Activated naive CD8-positive, alpha-beta T cell treated with anti-CD3 and anti-CD28 coated beads, Interleukin-2, amount 50 U/mL, for 16 hours (primary cell): Measurements from ENCODE around the gene B4GALNT3.

ENCODE experiments used
- DNase-seq: peaks from one replicate; pipeline ENCODE4 v3.0.0-alpha.2; 2020; ENCODE audit warnings: low read depth, low spot score

Gene B4GALNT3

DNA sequence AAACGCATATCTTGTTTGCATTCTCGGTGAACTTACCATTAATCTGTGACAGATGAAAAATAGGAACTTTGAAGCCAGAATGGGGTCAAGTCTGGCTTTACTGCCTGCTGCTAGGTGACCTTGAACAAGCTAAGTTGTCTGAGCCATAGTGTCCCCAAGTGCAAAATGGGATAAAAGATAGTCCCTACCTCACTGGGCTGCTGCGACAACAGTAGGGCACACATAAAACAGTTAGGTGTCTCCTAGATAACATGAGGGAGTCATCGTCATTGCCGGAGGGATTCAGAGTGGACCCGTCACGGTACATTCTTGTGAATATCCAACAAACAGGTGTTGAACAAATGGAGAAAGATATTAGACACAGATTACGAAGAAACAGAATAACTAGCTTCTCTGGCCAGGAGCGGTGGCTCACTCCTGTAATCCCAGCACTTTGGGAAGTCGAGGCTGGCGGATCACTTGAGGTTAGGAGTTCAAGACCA, 132.3 kb downstream of the B4GALNT3 start:
- DNase-seq: no peak

DNA sequence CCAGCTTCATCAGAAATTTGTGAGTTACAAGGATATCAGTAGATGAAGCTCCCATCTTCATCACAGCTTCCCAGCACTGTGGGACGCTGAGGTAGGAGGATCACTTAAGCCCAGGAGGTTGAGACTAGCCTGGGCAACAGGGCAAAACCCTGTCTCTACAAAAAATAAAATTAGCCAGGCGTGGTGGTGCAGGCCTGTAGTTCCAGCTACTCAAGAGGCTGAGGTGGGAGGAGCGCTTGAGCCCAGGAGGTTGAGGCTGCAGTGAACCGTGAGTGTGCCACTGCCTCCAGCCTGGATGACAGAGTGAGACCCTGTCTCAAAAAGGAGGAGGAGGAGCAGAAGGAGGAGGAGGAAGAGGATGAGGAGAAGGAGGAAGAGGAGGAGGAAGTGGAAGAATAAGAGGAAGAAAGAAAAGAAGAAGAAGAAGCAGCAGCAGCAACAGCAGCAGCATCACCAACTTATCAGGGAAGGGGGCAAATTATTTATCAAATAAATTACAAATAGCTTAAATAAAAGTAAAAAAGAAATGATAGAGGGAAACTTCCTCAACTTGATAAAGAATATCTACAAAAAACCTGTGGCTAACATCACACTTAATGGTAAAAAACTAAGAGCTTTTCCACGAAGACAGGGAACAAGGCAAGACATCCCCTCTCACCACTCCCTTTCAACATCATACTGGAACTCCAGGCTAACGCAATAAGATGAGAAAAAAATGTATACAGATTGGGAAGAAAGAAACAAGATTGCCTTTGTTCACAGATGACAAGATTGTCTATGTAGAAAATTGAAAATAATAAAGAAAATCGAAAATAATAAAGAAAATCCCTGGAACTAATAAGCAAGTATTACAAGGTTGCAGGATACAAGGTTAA, 133.9 kb downstream of the B4GALNT3 start:
- DNase-seq: no peak

DNA sequence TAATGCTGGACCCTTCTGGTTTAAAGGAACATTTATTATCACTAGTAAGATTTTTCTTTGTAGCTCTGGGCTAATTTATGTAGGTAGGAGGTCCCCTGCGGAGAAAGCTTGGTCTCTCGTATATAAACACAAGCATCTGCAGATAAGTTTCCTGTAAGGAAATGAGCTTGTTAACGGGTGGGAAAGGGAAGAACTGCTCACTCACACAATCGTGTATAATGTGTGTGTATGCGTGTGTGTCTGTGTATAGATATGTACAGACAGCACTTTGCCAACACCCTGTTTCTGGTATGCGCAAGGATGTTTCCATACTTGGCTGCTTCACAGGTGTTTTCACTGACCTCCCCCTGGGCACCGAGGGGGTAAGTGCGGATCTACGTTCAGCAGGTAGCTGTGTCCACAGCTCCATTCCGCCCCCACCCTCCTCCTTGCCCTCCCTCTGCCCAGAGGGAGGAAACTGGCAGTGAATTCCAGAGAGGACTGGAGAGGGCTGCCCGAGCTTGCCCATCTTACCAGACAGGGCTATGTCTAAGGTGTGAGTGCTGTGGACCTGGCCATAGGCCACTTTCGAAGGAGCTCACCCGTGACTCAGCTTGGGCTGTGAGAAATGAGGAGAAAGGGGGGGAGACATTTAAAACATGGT, 138.3 kb downstream of the B4GALNT3 start:
- no peak for DNase-seq

DNA sequence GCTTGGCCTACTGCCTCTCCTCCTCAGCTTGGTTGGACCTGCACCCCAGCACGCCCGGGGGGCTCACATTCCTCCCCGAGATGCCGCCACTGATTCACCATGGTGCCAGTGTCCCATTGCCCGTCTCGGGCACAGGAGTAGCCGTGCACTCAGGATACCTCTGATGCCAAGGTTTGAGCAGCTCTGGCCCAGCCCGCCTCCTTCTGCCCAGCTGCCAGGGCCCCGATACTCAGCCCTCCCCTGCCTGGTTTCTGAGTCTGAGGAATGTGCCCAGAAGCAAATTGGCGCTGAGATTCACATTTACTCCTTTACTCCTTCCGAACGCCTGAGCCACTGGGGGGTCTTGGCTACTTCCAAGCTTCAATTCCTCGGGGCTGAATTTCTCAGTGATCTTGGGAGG, 140.0 kb downstream of the B4GALNT3 start:
- DNase-seq: no peak

DNA sequence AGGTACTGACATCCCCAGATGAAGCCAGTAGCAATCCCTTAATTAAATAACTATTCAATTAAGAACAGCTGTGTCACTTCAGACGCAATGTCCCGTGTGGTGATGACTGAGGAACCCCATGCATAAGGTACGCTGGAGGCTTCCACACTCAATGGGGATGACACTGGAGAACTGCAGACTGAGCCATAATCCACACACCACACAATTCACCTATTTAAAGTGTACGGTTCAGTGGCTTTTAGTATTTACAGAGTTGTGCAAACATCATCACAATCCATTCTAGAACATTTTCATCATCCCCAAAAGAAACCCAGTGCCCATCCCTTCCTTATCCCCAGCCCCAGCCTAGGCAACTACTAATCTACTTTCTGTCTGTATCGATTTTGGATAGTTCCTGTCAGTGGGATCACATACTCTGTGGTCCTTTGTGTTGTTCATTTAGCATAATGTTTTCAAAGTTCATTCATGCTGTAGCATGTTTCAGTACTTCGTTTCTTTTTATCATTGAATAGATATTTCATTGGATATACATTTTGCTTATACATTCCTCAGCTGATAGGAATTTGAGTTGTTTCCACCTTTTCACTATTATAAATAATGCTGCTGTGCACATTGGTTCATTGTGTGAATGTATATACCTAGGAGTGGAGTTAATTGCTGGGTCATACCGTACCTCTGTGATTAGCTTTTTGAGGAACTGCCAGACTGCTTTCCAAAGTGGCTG, 142.4 kb downstream of the B4GALNT3 start:
- no peak for DNase-seq

DNA sequence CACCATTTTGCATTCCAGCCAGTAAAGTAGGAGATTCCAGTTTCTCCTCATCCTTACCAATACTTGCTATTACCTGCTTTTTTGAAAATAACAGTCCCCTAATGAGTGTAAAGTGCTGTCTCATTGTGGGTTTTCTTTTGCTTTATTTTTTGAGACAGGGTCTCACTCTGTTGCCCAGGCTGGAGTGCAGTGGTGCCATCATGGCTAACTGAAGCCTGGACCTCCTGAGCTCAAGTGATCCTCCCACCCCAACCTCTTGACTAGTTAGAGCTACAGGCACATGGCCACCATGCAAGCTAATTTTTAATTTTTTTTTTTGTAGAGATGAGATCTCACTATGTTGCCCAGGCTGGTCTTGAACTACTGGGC, 142.9 kb downstream of the B4GALNT3 start:
- no peak for DNase-seq

DNA sequence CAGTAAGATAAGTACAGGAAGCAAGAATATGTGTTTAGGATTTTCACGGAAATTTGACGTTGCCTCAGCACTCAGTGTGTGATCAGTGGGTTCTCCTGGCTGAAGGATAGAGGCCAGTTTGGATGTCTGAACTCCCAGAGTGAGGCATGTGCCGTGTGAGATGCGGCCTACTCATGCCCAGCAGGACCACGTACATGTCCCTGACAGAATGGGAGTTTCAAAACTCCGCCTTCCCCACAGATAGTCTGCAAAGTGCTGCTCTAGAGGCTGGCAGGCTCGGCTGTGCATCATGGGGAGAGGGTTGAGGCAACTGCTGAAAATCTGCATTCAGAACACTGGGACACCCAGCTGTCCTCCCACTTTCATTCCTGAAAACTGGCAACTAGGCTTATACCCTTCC, 145.2 kb downstream of the B4GALNT3 start:
- DNase-seq: no peak

DNA sequence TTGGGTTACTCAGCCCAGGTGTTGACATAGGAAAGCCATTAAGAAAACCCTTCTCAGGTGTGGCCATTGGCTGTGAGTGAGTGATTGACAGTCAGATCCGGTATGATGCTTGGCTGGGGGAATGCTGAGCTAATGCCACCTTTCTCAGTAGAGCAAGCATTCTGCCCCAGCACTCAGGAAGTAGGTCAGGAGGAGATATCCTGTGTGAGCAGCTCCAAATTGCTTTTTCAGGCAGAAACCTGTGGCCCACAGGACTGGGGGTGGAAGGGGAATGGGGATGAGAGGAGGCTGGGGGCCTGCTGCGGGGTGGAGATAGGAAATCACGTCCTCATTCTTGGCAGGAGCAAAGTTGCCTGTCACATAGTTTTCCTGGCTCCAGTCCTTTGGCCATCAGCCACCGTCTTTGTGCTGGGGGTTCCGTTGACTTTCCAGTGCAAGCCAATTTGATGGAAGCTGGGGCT, 147.8 kb downstream of the B4GALNT3 start:
- no peak for DNase-seq

DNA sequence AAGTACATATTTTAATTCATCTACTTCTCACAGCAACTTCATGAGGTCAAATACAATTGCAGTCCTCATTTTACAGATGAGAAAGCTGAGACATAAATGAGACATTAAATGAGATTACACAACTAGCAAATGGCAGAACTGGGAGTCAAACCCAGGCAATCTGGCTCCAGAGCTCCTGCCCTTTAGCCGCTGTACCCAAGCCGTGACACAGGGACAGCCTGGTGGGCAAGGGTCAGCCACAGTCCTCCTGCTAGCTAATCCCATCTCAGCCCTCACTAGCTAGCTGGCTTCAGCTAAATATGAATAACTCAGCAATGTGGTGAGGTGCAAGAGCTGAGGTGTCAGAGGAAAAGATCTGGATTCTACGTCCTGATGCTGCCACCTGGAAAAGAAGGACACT, 148.7 kb downstream of the B4GALNT3 start:
- no peak for DNase-seq

DNA sequence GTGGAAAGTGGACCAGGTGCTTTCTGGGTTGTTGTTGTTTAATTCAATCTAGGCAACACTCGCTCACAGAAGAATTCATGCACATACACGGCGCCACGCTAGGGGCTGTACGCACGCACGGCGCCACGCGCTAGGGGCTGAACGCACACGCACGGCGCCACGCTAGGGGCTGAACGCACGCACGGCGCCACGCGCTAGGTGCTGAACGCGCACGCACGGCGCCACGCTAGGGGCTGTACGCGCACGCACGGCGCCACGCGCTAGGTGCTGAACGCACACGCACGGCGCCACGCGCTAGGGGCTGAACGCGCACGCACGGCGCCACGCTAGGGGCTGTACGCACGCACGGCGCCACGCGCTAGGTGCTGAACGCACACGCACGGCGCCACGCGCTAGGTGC, 149.2 kb downstream of the B4GALNT3 start:
- DNase-seq: no peak

DNA sequence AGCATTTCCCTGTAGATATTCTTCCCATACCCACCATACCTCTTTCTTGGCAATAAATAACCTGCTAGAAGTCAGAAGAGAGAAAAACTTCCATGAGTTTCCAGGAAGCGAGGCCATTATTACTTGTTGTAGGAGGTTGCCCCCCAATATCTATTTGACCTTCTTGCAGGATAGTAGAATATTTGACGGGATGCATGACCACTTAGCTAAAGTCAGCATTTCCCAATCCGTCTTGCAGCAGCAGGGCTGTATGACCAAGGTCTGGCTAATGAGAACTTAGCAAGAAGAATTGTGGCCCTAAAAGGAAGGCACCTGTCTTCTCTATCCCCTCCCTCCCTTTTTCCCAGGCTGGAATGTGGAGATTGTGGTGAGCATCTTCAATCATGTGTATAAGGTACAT, 152.0 kb downstream of the B4GALNT3 start:
- DNase-seq: no peak

DNA sequence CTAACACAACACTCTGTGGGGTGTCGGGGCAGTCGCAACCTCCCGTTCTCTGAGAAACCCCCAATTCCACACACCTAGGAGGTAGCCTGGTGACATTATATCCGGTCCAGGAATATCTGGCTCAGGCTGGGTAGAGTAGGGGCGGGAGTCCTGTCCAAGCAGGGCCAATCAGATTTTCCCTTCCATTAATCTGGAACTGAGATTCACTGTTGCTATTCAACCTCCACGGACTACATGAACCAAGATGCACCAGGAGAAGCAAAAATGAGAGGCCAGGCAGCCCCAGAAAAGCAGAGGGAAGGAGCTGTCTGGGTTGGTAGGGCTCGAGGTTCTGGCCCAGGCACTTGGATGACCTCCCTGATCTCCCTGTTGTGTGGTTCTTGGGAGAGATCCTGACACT, 152.6 kb downstream of the B4GALNT3 start:
- no peak for DNase-seq

DNA sequence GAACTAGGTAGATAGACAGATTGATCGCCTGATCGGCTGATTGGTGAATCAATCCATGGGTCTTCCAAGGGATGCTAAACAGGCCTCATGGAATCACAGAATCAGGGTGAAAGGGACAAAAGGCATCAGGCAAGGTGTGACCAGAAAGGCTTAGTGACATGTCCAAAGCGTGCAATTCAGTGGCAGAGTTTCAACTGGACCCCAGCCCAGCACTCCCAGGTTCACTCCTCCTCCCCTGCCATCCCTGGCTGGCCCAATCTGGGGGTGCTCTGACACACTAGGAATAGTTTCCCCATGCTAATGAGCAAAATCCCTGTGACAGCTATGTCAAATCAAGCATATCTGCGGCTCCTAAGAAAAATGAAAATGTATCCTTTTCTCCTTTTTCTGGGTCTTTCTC, 153.1 kb downstream of the B4GALNT3 start:
- DNase-seq: no peak
